BLaER1 (cell line): ENCODE measurements around the gene YPEL3.

Experiments
- H3K27ac ChIP-seq: shearing (Covaris generic); formaldehyde crosslinking; 2 replicates; pipeline ENCODE4 v1.8.1; 2022
- H3K27me3 ChIP-seq: shearing (Covaris generic); formaldehyde crosslinking; 2 replicates; pipeline ENCODE4 v1.8.1; 2022
- H3K36me3 ChIP-seq: shearing (Covaris generic); formaldehyde crosslinking; 2 replicates; pipeline ENCODE4 v1.8.1; 2022
- H3K4me1 ChIP-seq: shearing (Covaris generic); formaldehyde crosslinking; 2 replicates; pipeline ENCODE4 v1.8.1; 2022
- H3K4me2 ChIP-seq: shearing (Covaris generic); formaldehyde crosslinking; 2 replicates; pipeline ENCODE4 v1.8.1; 2022
- H3K4me3 ChIP-seq: shearing (Covaris generic); formaldehyde crosslinking; 2 replicates; pipeline ENCODE4 v1.8.1; 2022
- H3K9ac ChIP-seq: shearing (Covaris generic); formaldehyde crosslinking; 2 replicates; pipeline ENCODE4 v1.8.1; 2022
- H3K9me3 ChIP-seq: shearing (Covaris generic); formaldehyde crosslinking; 2 replicates; pipeline ENCODE4 v1.8.1; 2022
- H4K20me1 ChIP-seq: shearing (Covaris generic); formaldehyde crosslinking; 2 replicates; pipeline ENCODE4 v1.8.1; 2022
- Cebpa-rat ChIP-seq: shearing (Covaris generic); IDR thresholded peaks from 2 replicates; pipeline ENCODE4 v1.8.1; 2022

The YPEL3 gene

GRCh38 chr16:30084816-30085159 lies 11.2 kb downstream of the YPEL3 start:
- no peaks in the 10 kb centered on the region for H3K27me3 ChIP-seq
- H3K4me2 ChIP-seq: no peak overlapping the region
- H3K9me3 ChIP-seq: no peaks in the 10 kb centered on the region
- no peak overlapping the region for H3K9ac ChIP-seq
- H3K27ac ChIP-seq: no peak overlapping the region
- H3K4me3 ChIP-seq: no peak overlapping the region
- H4K20me1 ChIP-seq: peaks cover 35% of the 10 kb centered on the region
- H3K4me1 ChIP-seq: peaks cover 23% of the 10 kb centered on the region
- peaks cover 74% of the 10 kb centered on the region for H3K36me3 ChIP-seq
- TF ChIP-seq Cebpa-rat: no peak

GRCh38 chr16:30084096-30084815 lies 11.8 kb downstream of the YPEL3 start:
- no peaks in the 10 kb centered on the region for H3K9me3 ChIP-seq
- no peak overlapping the region for H3K9ac ChIP-seq
- peaks cover 40% of the 10 kb centered on the region for H4K20me1 ChIP-seq
- H3K4me3 ChIP-seq: no peak overlapping the region
- H3K4me1 ChIP-seq: peaks cover 18% of the 10 kb centered on the region
- H3K36me3 ChIP-seq: peaks cover 79% of the 10 kb centered on the region
- no peak overlapping the region for H3K27ac ChIP-seq
- H3K27me3 ChIP-seq: no peaks in the 10 kb centered on the region
- no peak for TF ChIP-seq Cebpa-rat
- no peak overlapping the region for H3K4me2 ChIP-seq

- Histone ChIP-seq H3K27ac (no peak overlapping the region), H3K4me3 (no peak overlapping the region), H3K4me2 (no peak overlapping the region), H4K20me1 (peaks cover 48% of the 10 kb centered on the region), H3K9me3 (no peaks in the 10 kb centered on the region), H3K27me3 (no peaks in the 10 kb centered on the region), H3K9ac (no peak overlapping the region), H3K4me1 (peaks cover 12% of the 10 kb centered on the region), H3K36me3 (peaks cover 87% of the 10 kb centered on the region)
- no peak for TF ChIP-seq Cebpa-rat
Measured at GRCh38 chr16:30083216-30084055, 12.6 kb downstream of the YPEL3 start.

- Histone ChIP-seq H3K4me3 (no peak overlapping the region), H3K4me1 (peaks cover 19% of the 10 kb centered on the region), H3K27ac (no peak overlapping the region), H3K9ac (no peak overlapping the region), H3K9me3 (no peaks in the 10 kb centered on the region), H3K27me3 (no peaks in the 10 kb centered on the region), H3K36me3 (peaks cover 95% of the 10 kb centered on the region), H4K20me1 (peaks cover 56% of the 10 kb centered on the region), H3K4me2 (no peak overlapping the region)
- no peak for TF ChIP-seq Cebpa-rat
Measured at GRCh38 chr16:30082545-30083090, 13.4 kb downstream of the YPEL3 start.

GRCh38 chr16:30079480-30079879 lies 16.5 kb downstream of the YPEL3 start:
- Histone ChIP-seq H3K9me3 (no peaks in the 10 kb centered on the region), H3K9ac (no peak overlapping the region), H3K27ac (no peak overlapping the region), H3K4me3 (no peak overlapping the region), H3K36me3 (peaks cover 73% of the 10 kb centered on the region), H3K4me1 (peaks cover 29% of the 10 kb centered on the region), H3K4me2 (no peak overlapping the region), H4K20me1 (peaks cover 71% of the 10 kb centered on the region), H3K27me3 (no peaks in the 10 kb centered on the region)
- TF ChIP-seq Cebpa-rat: no peak

- no peak overlapping the region for H3K4me2 ChIP-seq
Measured at GRCh38 chr16:30078744-30079143, 17.3 kb downstream of the YPEL3 start.

GRCh38 chr16:30077656-30078055 lies 18.4 kb downstream of the YPEL3 start:
- H3K4me2 ChIP-seq: peak overlapping the region; percentile 99

More at GRCh38 chr16:30078744-30079143, 17.3 kb downstream of the YPEL3 start:
- peak overlapping the region; percentile 35; the same call in 1 of the 2 replicates for H3K9ac ChIP-seq
- H3K36me3 ChIP-seq: peaks cover 70% of the 10 kb centered on the region
- H3K9me3 ChIP-seq: no peaks in the 10 kb centered on the region
- no peaks in the 10 kb centered on the region for H3K27me3 ChIP-seq
- no peak overlapping the region for H3K4me3 ChIP-seq
- TF ChIP-seq Cebpa-rat: no peak
- peaks cover 31% of the 10 kb centered on the region for H3K4me1 ChIP-seq
- H3K27ac ChIP-seq: no peak overlapping the region
- H4K20me1 ChIP-seq: peaks cover 70% of the 10 kb centered on the region

GRCh38 chr16:30076276-30076791 lies 19.7 kb downstream of the YPEL3 start:
- peak overlapping the region; percentile 92 for H3K27ac ChIP-seq
- H3K36me3 ChIP-seq: peaks cover 72% of the 10 kb centered on the region
- peaks cover 31% of the 10 kb centered on the region for H3K4me1 ChIP-seq
- no peaks in the 10 kb centered on the region for H3K27me3 ChIP-seq
- H3K4me3 ChIP-seq: peak overlapping the region; percentile 98
- H3K4me2 ChIP-seq: peak overlapping the region; percentile 99
- H3K9me3 ChIP-seq: no peaks in the 10 kb centered on the region
- no peak for TF ChIP-seq Cebpa-rat
- H3K9ac ChIP-seq: peak overlapping the region; percentile 97
- peaks cover 59% of the 10 kb centered on the region for H4K20me1 ChIP-seq

More at GRCh38 chr16:30077656-30078055, 18.4 kb downstream of the YPEL3 start:
- H3K9me3 ChIP-seq: no peaks in the 10 kb centered on the region
- no peak for TF ChIP-seq Cebpa-rat
- no peak overlapping the region for H3K4me3 ChIP-seq
- H4K20me1 ChIP-seq: peaks cover 60% of the 10 kb centered on the region
- H3K27me3 ChIP-seq: no peaks in the 10 kb centered on the region
- H3K27ac ChIP-seq: no peak overlapping the region
- peak overlapping the region; percentile 97 for H3K9ac ChIP-seq
- peaks cover 31% of the 10 kb centered on the region for H3K4me1 ChIP-seq
- peaks cover 70% of the 10 kb centered on the region for H3K36me3 ChIP-seq

- Histone ChIP-seq H3K27ac (peak within 1 kb of the TSS; percentile 92), H3K4me2 (peak within 1 kb of the TSS; percentile 99), H3K4me1 (peaks cover 31% of the 10 kb centered on the region), H3K36me3 (peaks cover 72% of the 10 kb centered on the region), H3K4me3 (peak within 1 kb of the TSS; percentile 98), H3K27me3 (no peaks in the 10 kb centered on the region), H3K9me3 (no peaks in the 10 kb centered on the region), H4K20me1 (peaks cover 59% of the 10 kb centered on the region), H3K9ac (peak within 1 kb of the TSS; percentile 97)
- TF ChIP-seq Cebpa-rat: no peak
Measured at GRCh38 chr16:30075503-30076275, 20.3 kb downstream of the YPEL3 start, which contains the start of gene PPP4C. Gene PPP4C, plus strand, starts transcription at chr16:30075994. Its CDS starts 384 bp downstream, at chr16:30076378.
